Hepatocyte (in vitro differentiated cells): ENCODE data around the gene ESAM.

Experiments used
- EZH2 ChIP-seq: fragments of 200-600 bp; sonication (generic); IDR thresholded peaks from 2 replicates; pipeline ENCODE4 v1.6.1; 2016; ENCODE audit warnings: antibody characterized with exemption, mild to moderate bottlenecking, borderline replicate concordance
- TF ChIP-seq, protein P1 (sequence below): fragments of 200-600 bp; sonication (generic); IDR thresholded peaks from 2 replicates; pipeline ENCODE4 v1.5.1; 2016; ENCODE audit warnings: antibody characterized with exemption, mild to moderate bottlenecking; ENCODE audit not compliant: poor library complexity

DNA sequence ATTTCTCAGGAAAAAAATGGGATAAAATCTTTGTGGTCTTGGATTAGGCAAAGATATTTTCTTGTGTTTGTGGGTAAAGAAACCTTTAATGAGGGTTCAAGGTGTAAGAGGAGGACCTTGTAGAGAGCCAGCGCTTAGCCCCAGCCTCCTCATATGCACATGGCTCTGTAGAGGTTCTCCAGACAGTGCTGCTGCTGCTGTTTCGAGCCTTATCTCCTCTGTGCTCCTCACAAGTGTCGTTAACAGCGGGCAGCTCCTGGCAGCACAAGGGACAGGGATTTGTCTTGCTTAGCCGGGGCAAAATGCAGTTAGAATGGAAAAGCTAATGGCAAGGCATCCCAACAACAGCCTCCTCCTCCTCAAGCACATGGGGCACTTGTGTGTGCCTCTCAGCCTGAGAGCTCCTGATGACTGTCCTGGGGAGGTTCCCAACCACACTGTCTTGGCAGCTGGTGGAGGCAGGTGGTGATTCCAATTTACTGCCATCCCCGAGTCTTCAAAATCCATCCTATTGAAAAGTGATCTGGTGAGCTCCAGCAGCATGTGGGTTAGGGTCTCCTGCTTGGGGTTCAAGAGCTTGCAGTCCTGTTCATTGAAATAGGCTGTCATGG is 45.7 kb upstream of the ESAM start:
- TF ChIP-seq, protein P1, sequence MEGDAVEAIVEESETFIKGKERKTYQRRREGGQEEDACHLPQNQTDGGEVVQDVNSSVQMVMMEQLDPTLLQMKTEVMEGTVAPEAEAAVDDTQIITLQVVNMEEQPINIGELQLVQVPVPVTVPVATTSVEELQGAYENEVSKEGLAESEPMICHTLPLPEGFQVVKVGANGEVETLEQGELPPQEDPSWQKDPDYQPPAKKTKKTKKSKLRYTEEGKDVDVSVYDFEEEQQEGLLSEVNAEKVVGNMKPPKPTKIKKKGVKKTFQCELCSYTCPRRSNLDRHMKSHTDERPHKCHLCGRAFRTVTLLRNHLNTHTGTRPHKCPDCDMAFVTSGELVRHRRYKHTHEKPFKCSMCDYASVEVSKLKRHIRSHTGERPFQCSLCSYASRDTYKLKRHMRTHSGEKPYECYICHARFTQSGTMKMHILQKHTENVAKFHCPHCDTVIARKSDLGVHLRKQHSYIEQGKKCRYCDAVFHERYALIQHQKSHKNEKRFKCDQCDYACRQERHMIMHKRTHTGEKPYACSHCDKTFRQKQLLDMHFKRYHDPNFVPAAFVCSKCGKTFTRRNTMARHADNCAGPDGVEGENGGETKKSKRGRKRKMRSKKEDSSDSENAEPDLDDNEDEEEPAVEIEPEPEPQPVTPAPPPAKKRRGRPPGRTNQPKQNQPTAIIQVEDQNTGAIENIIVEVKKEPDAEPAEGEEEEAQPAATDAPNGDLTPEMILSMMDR = no peak
- TF ChIP-seq EZH2 = no peak
